GM23248 (cell line): ENCODE measurements around the gene SMO. TPM values are rescaled to one million over a fixed set of nuclear protein-coding genes. Genes with fewer than 3 reads are reported as not detected.

Source experiments
- DNase-seq: peaks from one replicate; pipeline ENCODE4 v3.0.0-alpha.2; 2015
- H2AFZ ChIP-seq: fragments of 200-600 bp; sonication (generic); 2 replicates; pipeline ENCODE4 v1.6.1; 2016; ENCODE audit warnings: antibody characterized with exemption
- H3F3A ChIP-seq: fragments of 200-600 bp; sonication (generic); 2 replicates; pipeline ENCODE4 v1.6.1; 2016; ENCODE audit warnings: mild to moderate bottlenecking, antibody characterized with exemption, mixed run types; ENCODE audit not compliant: insufficient read depth
- H3K27ac ChIP-seq: fragments of 200-600 bp; sonication (generic); 2 replicates; pipeline ENCODE4 v1.5.1; 2016; ENCODE audit warnings: mild to moderate bottlenecking
- H3K27me3 ChIP-seq: fragments of 200-600 bp; sonication (generic); replicated peaks from 2 replicates; pipeline ENCODE4 v1.6.1; 2016; ENCODE audit warnings: mild to moderate bottlenecking; ENCODE audit not compliant: insufficient read depth
- H3K36me3 ChIP-seq: fragments of 200-600 bp; sonication (generic); 2 replicates; pipeline ENCODE4 v1.6.1; 2016; ENCODE audit warnings: low read depth, mild to moderate bottlenecking
- H3K4me1 ChIP-seq: fragments of 200-600 bp; sonication (generic); 2 replicates; pipeline ENCODE4 v1.6.1; 2016; ENCODE audit warnings: mild to moderate bottlenecking; ENCODE audit not compliant: insufficient read depth
- H3K4me2 ChIP-seq: fragments of 200-600 bp; sonication (generic); one replicate; pipeline ENCODE4 v1.6.1; 2016; ENCODE audit warnings: mild to moderate bottlenecking; ENCODE audit not compliant: unreplicated experiment
- H3K4me3 ChIP-seq: fragments of 200-600 bp; sonication (generic); 2 replicates; pipeline ENCODE4 v1.5.1; 2016; ENCODE audit warnings: mild to moderate bottlenecking
- H3K79me2 ChIP-seq: fragments of 200-600 bp; sonication (generic); 2 replicates; pipeline ENCODE4 v1.6.1; 2016; ENCODE audit warnings: mild to moderate bottlenecking; ENCODE audit not compliant: insufficient read depth
- H3K9ac ChIP-seq: fragments of 200-600 bp; sonication (generic); 2 replicates; pipeline ENCODE4 v1.6.1; 2016; ENCODE audit warnings: mild to moderate bottlenecking
- H3K9me2 ChIP-seq: fragments of 200-600 bp; sonication (generic); 2 replicates; pipeline ENCODE4 v1.6.1; 2016; ENCODE audit warnings: mixed run types, mild to moderate bottlenecking, moderate library complexity; ENCODE audit not compliant: insufficient read depth
- H3K9me3 ChIP-seq: fragments of 200-600 bp; sonication (generic); one replicate; pipeline ENCODE4 v1.6.1; 2017; ENCODE audit warnings: low read depth
- H4K20me1 ChIP-seq: fragments of 200-600 bp; sonication (generic); 2 replicates; pipeline ENCODE4 v1.6.0; 2016; ENCODE audit not compliant: insufficient read depth
- EZH2 ChIP-seq: fragments of 200-600 bp; sonication (generic); IDR thresholded peaks from 2 replicates; pipeline ENCODE4 v1.6.1; 2018; ENCODE audit warnings: antibody characterized with exemption, mild to moderate bottlenecking; ENCODE audit not compliant: insufficient read depth, poor library complexity, severe bottlenecking
- EZH2phosphoT487 ChIP-seq: fragments of 200-600 bp; sonication (generic); IDR thresholded peaks from 2 replicates; pipeline ENCODE4 v1.6.1; 2018; ENCODE audit warnings: antibody characterized with exemption, moderate library complexity, mild to moderate bottlenecking, low read depth; ENCODE audit not compliant: insufficient read depth
- WGBS, 2 experiments: methylation state at CpG; one replicate each; pipeline ENCODE4 v1.1.6; 2015 to 2017; ENCODE audit warnings: low lambda C conversion rate in 2 of 2, low coverage in 1 of 2; ENCODE audit errors: missing lambda C conversion rate in 2 of 2; 5-methylcytosine and 5-hydroxymethylcytosine counted together
- in situ Hi-C: fragments of 300-500 bp; cut with MboI; formaldehyde crosslinking; loops from 2 replicates; pipeline ENCODE4 v1.15.0; 2020
- polyA plus RNA-seq: library from polyadenylated mRNA; unstranded; fragments of >200 nt; fragmentation: Nextera tagmentation; extraction: Ambion mirVana; gene quantifications from 2 replicates; pipeline ENCODE4 v1.2.1, GENCODE V29; 2016
- total RNA-seq: library from RNA; depleted of rRNA; stranded (reverse); fragments of >200 nt; shearing (Covaris generic); gene quantifications from 2 replicates; pipeline ENCODE4 v1.2.3, GENCODE V29; 2014

Gene SMO
- total and polyA plus RNA-seq, 2 experiments from 2014 or later = 2.3 to 14.7 TPM

GRCh38 chr7:129157651-129158050 lies 30.8 kb upstream of the SMO start:
- Histone ChIP-seq H3K4me1 (no peaks in the 10 kb centered on the region), H3K36me3 (no peaks in the 10 kb centered on the region), H3K9me3 (no peaks in the 10 kb centered on the region), H3K27me3 (peaks cover 29% of the 10 kb centered on the region), H3F3A (no peaks in the 10 kb centered on the region), H3K4me2 (no peak overlapping the region), H3K9ac (no peak overlapping the region), H4K20me1 (no peaks in the 10 kb centered on the region), H3K79me2 (no peaks in the 10 kb centered on the region), H2AFZ (no peak overlapping the region), H3K9me2 (no peaks in the 10 kb centered on the region), H3K4me3 (no peak overlapping the region), H3K27ac (no peak overlapping the region)
- WGBS, 2 experiments = 83% methylated on average over 9 of the region's 9 CpGs
- in situ Hi-C loops = no loop called here
- no peak for DNase-seq
- no peak for TF ChIP-seq EZH2phosphoT487
- no peak for TF ChIP-seq EZH2

GRCh38 chr7:129159539-129159938 lies 28.9 kb upstream of the SMO start:
- no peaks in the 10 kb centered on the region for H3F3A ChIP-seq
- no peaks in the 10 kb centered on the region for H3K9me2 ChIP-seq
- no peaks in the 10 kb centered on the region for H3K4me1 ChIP-seq
- no peak for DNase-seq
- peaks cover 24% of the 10 kb centered on the region for H3K27me3 ChIP-seq
- 80 to 84% methylated on average over 3 of the region's 3 CpGs for WGBS, 2 experiments
- H4K20me1 ChIP-seq = no peaks in the 10 kb centered on the region
- H3K79me2 ChIP-seq = no peaks in the 10 kb centered on the region
- TF ChIP-seq EZH2 = no peak
- TF ChIP-seq EZH2phosphoT487 = no peak
- no peaks in the 10 kb centered on the region for H3K36me3 ChIP-seq
- in situ Hi-C loops = no loop called here
- H3K4me3 ChIP-seq = no peak overlapping the region
- no peak overlapping the region for H3K4me2 ChIP-seq
- H3K9ac ChIP-seq = no peak overlapping the region
- H3K9me3 ChIP-seq = no peaks in the 10 kb centered on the region
- no peak overlapping the region for H2AFZ ChIP-seq
- no peak overlapping the region for H3K27ac ChIP-seq

DNA sequence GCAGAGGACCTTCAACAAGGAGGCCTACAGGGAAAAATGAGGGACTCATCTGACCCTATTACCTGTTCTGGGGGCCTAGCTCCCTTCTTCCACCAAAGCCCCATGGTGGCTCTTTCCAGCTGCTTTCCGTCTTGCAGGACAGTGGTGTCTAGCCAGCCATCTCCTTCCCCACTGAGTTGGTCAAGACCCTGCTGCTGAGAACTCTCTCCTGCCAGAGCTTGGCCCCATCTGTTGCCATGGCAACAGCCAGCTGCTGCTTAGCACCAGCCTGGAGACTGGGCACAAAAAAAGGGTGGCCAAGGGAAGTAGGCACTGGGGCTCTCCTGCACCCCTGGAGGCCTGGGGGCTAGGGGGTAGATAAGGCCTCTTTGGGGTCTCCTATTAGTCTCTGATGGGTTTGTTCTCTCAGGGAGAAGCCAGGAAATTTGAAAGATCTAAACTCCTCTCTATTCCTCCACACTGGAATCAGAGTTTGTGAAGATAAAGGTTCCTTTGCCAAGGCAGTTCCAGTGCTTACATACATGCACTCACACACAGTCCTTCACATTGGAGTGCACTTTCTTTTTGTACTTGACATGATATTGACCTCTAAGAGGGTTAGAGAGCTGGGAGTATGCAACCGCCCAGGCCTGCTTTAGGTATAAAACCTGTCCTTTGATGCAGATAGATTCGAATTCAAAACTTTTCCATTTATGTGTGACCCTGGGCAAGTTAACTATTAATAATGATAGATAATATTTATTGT lies 28.1 kb upstream of the SMO start:
- H3K4me2 ChIP-seq = no peak overlapping the region
- 76 to 81% methylated on average over 3 of the region's 3 CpGs for WGBS, 2 experiments
- H3K9ac ChIP-seq = no peak overlapping the region
- no peak overlapping the region for H3K27ac ChIP-seq
- H3K4me3 ChIP-seq = no peak overlapping the region
- H3K36me3 ChIP-seq = no peaks in the 10 kb centered on the region
- no peaks in the 10 kb centered on the region for H3K4me1 ChIP-seq
- no peak overlapping the region for H2AFZ ChIP-seq
- no peaks in the 10 kb centered on the region for H3K9me3 ChIP-seq
- H3K9me2 ChIP-seq = no peaks in the 10 kb centered on the region
- no peak for DNase-seq
- H3K79me2 ChIP-seq = no peaks in the 10 kb centered on the region
- peaks cover 17% of the 10 kb centered on the region for H3K27me3 ChIP-seq
- in situ Hi-C loops = no loop called here
- TF ChIP-seq EZH2phosphoT487 (no peak), EZH2 (no peak)
- H3F3A ChIP-seq = no peaks in the 10 kb centered on the region
- no peaks in the 10 kb centered on the region for H4K20me1 ChIP-seq

DNA sequence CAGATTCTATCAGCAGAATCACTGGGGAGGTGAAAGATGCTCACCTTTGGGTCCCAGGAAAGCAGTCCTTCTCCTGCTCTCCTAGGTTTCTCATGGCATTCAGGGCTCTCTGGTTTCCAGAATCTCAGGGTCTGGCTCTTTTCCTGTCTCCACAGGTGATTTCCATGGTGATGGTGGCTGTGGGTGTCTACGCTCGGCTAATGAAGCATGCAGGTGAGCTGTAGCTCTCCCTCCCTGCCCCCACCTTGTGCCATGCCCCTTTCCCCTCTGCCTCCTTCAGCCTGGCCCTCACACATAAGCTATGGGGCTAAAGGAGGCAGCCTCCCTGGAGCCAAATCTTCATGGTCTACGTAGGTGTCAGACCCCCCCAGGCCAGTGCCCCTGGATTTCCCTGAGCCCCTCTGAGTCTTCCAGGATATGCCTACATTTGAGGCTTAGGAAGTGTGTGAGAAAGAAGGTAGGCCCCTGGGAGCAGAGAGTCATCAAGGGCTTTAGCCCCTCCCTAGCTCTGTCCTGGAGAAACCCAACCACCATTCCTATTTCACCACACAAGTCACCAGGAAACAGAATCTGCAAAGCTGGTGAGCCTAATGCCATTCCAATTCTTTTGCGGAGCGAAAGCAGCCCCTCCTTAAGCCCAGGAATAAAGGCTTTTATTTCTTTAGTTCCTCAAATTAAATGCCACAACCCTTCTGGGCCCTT lies 26.8 kb upstream of the SMO start:
- no peak for TF ChIP-seq EZH2phosphoT487
- TF ChIP-seq EZH2 = no peak
- in situ Hi-C loops = no loop called here
- Histone ChIP-seq H4K20me1 (no peaks in the 10 kb centered on the region), H3K4me3 (no peak overlapping the region), H3K36me3 (no peaks in the 10 kb centered on the region), H3K9me2 (no peaks in the 10 kb centered on the region), H3K4me1 (no peaks in the 10 kb centered on the region), H3K79me2 (no peaks in the 10 kb centered on the region), H3K27me3 (peaks cover 8% of the 10 kb centered on the region), H3K4me2 (no peak overlapping the region), H3K27ac (no peak overlapping the region), H3K9ac (no peak overlapping the region), H3F3A (no peaks in the 10 kb centered on the region), H2AFZ (no peak overlapping the region), H3K9me3 (no peaks in the 10 kb centered on the region)
- 59 to 80% methylated on average over 3 to 5 of the region's 5 CpGs for WGBS, 2 experiments
- DNase-seq = no peak
